Neural crest cell (in vitro differentiated cells): ENCODE data around the gene PTH1R. TPM values are rescaled to one million over a fixed set of nuclear protein-coding genes. Genes with fewer than 3 reads are reported as not detected.

ENCODE experiments used
- DNase-seq: peaks from one replicate; pipeline ENCODE4 v3.0.0; 2021; ENCODE audit warnings: low read depth, mixed read lengths, low spot score
- H3K27ac Mint-ChIP-seq: one replicate; pipeline ENCODE4 v1.8.0; 2021; ENCODE audit warnings: mild to moderate bottlenecking, mixed read lengths; ENCODE audit not compliant: unreplicated experiment
- H3K27me3 Mint-ChIP-seq: 2 replicates; pipeline ENCODE4 v1.8.0; 2021; ENCODE audit warnings: low read depth, mild to moderate bottlenecking, mixed read lengths
- H3K36me3 Mint-ChIP-seq: 2 replicates; pipeline ENCODE4 v1.8.0; 2021; ENCODE audit warnings: low read depth, mild to moderate bottlenecking, mixed read lengths
- H3K4me1 Mint-ChIP-seq: 2 replicates; pipeline ENCODE4 v1.8.0; 2021; ENCODE audit warnings: mixed read lengths
- H3K4me3 Mint-ChIP-seq: one replicate; pipeline ENCODE4 v1.8.0; 2021; ENCODE audit warnings: mild to moderate bottlenecking, mixed read lengths
- H3K9me3 Mint-ChIP-seq: 2 replicates; pipeline ENCODE4 v1.8.0; 2021; ENCODE audit warnings: mixed read lengths
- CTCF ChIP-seq: fragments of 200-600 bp; sonication (generic); conservative IDR thresholded peaks from 2 replicates; pipeline ENCODE4 v1.5.0; 2021; ENCODE audit warnings: antibody characterized with exemption, mild to moderate bottlenecking
- total RNA-seq: library from RNA; stranded (reverse); gene quantifications from 2 replicates; pipeline ENCODE4 v1.2.1, GENCODE V29; 2021

PTH1R gene
- total RNA-seq, 1 donor from 2014 or later: 0.14 TPM

- H3K27ac Mint-ChIP-seq: no peak overlapping the region
- H3K36me3 Mint-ChIP-seq: no peaks in the 10 kb centered on the region
- DNase-seq: no peak
- H3K9me3 Mint-ChIP-seq: no peaks in the 10 kb centered on the region
- H3K4me3 Mint-ChIP-seq: no peak overlapping the region
- no peaks in the 10 kb centered on the region for H3K27me3 Mint-ChIP-seq
- peaks cover 43% of the 10 kb centered on the region for H3K4me1 Mint-ChIP-seq
- TF ChIP-seq CTCF: no peak
These were observed 75.3 kb downstream of the PTH1R start for GRCh38 chr3:46952813-46953212.

Other genes with a start within 250 kb of the PTH1R start
- 0.16 and 0.26 TPM in 2 replicates for gene ALS2CL, start 184.0 kb upstream of the PTH1R start, total RNA-seq
- gene TMIE, start 176.3 kb upstream of the PTH1R start, total RNA-seq: 0.30 TPM in 1 of 2 replicates, not detected in the other
- gene PRSS50, start 159.9 kb upstream of the PTH1R start, total RNA-seq: 0.35 and 0.39 TPM in 2 replicates
- gene MYL3, start 14.3 kb upstream of the PTH1R start, total RNA-seq: not detected in 2 replicates
- gene CCDC12, start 99.0 kb downstream of the PTH1R start, total RNA-seq: 53.2 and 54.3 TPM in 2 replicates
- gene NBEAL2, start 101.9 kb downstream of the PTH1R start, total RNA-seq: 24.6 and 25.2 TPM in 2 replicates